K562 (cell line): ENCODE measurements around the gene F2. TPM values are rescaled to one million over a fixed set of nuclear protein-coding genes. Genes with fewer than 3 reads are reported as not detected.
A peak's percentile ranks its signal among the peaks of the same experiment; 100 is the strongest.

Experiments
- ATAC-seq: fragments of 200-7000 bp; cut with Tn5 transposase; 3 replicates; pipeline ENCODE4 v1.9.1; 2020; ENCODE audit warnings: moderate library complexity
- BruUV-seq: library from RNA; stranded (reverse); fragments of 400-500 nt; replicated peaks from 2 replicates; lab custom pipeline; 2021; lab: Mats Ljungman, UMichigan
- CTCF ChIA-PET: fragments of 300-600 bp; formaldehyde crosslinking; extraction: SDS; loops from one replicate; lab custom pipeline; 2021; ENCODE audit warnings: low intra/inter-chr PET ratio; lab: Yijun Ruan, JAX
- POLR2A ChIA-PET: fragments of 300-600, 350-650 bp; sonication (Branson Sonifier 250); formaldehyde crosslinking; extraction: SDS; loops from one replicate; lab custom pipeline; 2021; ENCODE audit warnings: antibody characterized with exemption, inconsistent platforms; lab: Yijun Ruan, JAX
- DNase-seq, 4 experiments: peaks; one replicate each; pipeline versions ENCODE4 v3.0.0 to v3.0.0-alpha.2; 2011 to 2018; ENCODE audit warnings: low spot score in 3 of 4, mixed read lengths in 3 of 4; ENCODE audit errors: extremely low read depth in 1 of 4
- FAIRE-seq: peaks from 2 replicates; lab custom pipeline; 2011; peaks lifted over from hg19 to GRCh38; lab: Jason Lieb, UNC
- H2AFZ ChIP-seq: 2 replicates; pipeline ENCODE4 v1.6.0; 2011; ENCODE audit warnings: low read depth, low read length, control low read depth, inconsistent platforms
- H3K27ac ChIP-seq: fragments of 200-600 bp; 3 replicates; pipeline ENCODE4 v1.8.0; 2011; ENCODE audit warnings: low read depth, mild to moderate bottlenecking, control low read depth, inconsistent platforms, low read length, moderate library complexity, mixed read lengths; ENCODE audit errors: extremely low read depth
- H3K27me3 ChIP-seq, 2 experiments: fragments of 300-600 bp in 1 of 2; 2 replicates in 1 of 2; 3 replicates in 1 of 2; pipeline versions ENCODE4 v1.6.0 to v1.8.0; 2011; ENCODE audit warnings: inconsistent platforms in 2 of 2, low read length in 2 of 2, mild to moderate bottlenecking in 1 of 2, mixed read lengths in 1 of 2, moderate library complexity in 1 of 2; ENCODE audit not compliant: control insufficient read depth in 2 of 2, insufficient read depth in 2 of 2
- H3K36me3 ChIP-seq: fragments of 300-600 bp; 3 replicates; pipeline ENCODE4 v1.8.0; 2011; ENCODE audit warnings: mild to moderate bottlenecking, low read length, inconsistent platforms; ENCODE audit not compliant: control insufficient read depth, insufficient read depth
- H3K4me1 ChIP-seq, 2 experiments: fragments of 200-600 bp in 1 of 2; replicated peaks in 1 of 2; 2 replicates in 1 of 2; 3 replicates in 1 of 2; pipeline versions ENCODE4 v1.5.1 to v1.8.0; 2011; ENCODE audit warnings: inconsistent platforms in 2 of 2, low read length in 2 of 2, mild to moderate bottlenecking in 1 of 2, mixed read lengths in 1 of 2, moderate library complexity in 1 of 2; ENCODE audit not compliant: control insufficient read depth in 2 of 2, insufficient read depth in 2 of 2
- H3K4me2 ChIP-seq: 2 replicates; pipeline ENCODE4 v1.6.1; 2011; ENCODE audit warnings: low read length, control low read depth, inconsistent platforms, mixed read lengths; ENCODE audit not compliant: insufficient read depth
- H3K4me3 ChIP-seq: fragments of 200-600 bp; sonication (generic), shearing (Covaris generic); 2 replicates; pipeline ENCODE4 v1.5.1; 2016; ENCODE audit warnings: control low read depth, inconsistent platforms
- H3K79me2 ChIP-seq: fragments of 200-600 bp; 3 replicates; pipeline ENCODE4 v1.8.0; 2011; ENCODE audit warnings: low read length, inconsistent platforms; ENCODE audit not compliant: control insufficient read depth, insufficient read depth
- H3K9ac ChIP-seq, 2 experiments: 2 replicates each; pipeline versions ENCODE4 v1.6.0 to v1.6.1; 2011; ENCODE audit warnings: low read depth in 2 of 2, low read length in 2 of 2, control low read depth in 1 of 2, inconsistent platforms in 1 of 2, mild to moderate bottlenecking in 1 of 2, mixed read lengths in 1 of 2; ENCODE audit not compliant: insufficient read depth in 1 of 2
- H3K9me1 ChIP-seq: one replicate; pipeline ENCODE4 v1.6.0; 2011; ENCODE audit warnings: inconsistent platforms, mild to moderate bottlenecking, low read length, moderate library complexity; ENCODE audit not compliant: control insufficient read depth, insufficient read depth
- H3K9me3 ChIP-seq: replicated peaks from 2 replicates; pipeline ENCODE4 v1.5.1; 2011; ENCODE audit warnings: low read depth, low read length, inconsistent platforms; ENCODE audit not compliant: control insufficient read depth, insufficient read depth
- H4K20me1 ChIP-seq: replicated peaks from 2 replicates; pipeline ENCODE4 v1.6.1; 2011; ENCODE audit warnings: low read length, inconsistent platforms, mixed read lengths; ENCODE audit not compliant: control insufficient read depth, insufficient read depth
- HBP1 ChIP-seq: fragments of 450-650 bp; formaldehyde crosslinking; IDR thresholded peaks from 2 replicates; pipeline ENCODE4 v1.4.0; 2022; ENCODE audit warnings: missing genetic modification characterization
- MED1 ChIP-seq: sonication (generic); formaldehyde crosslinking; IDR thresholded peaks from 2 replicates; pipeline ENCODE4 v1.8.1; 2023; ENCODE audit warnings: missing genetic modification reagents, borderline replicate concordance
- MYNN ChIP-seq, 2 experiments: sonication (generic); formaldehyde crosslinking in 1 of 2; IDR thresholded peaks; 2 replicates each; pipeline versions ENCODE4 v1.5.0 to v1.6.1; 2016 to 2020; ENCODE audit warnings: antibody characterized with exemption in 1 of 2, missing genetic modification reagents in 1 of 2
- POLR2A ChIP-seq: fragments of 450-650 bp; conservative IDR thresholded peaks from 2 replicates; pipeline ENCODE4 v1.6.1; 2016
- POLR2B ChIP-seq: fragments of 450-650 bp; IDR thresholded peaks from 2 replicates; pipeline ENCODE4 v1.6.1; 2018; ENCODE audit warnings: low read depth; ENCODE audit not compliant: partially characterized antibody
- SNRNP70 ChIP-seq: fragments of 200-400 bp; formaldehyde crosslinking; optimal IDR thresholded peaks from 2 replicates; pipeline ENCODE3; 2017; ENCODE audit warnings: low read depth, low read length
- SUPT5H ChIP-seq: fragments of 450-650 bp; IDR thresholded peaks from 2 replicates; pipeline ENCODE4 v1.6.1; 2016
- UBTF ChIP-seq, 2 experiments: IDR thresholded peaks; 2 replicates each; pipeline ENCODE4 v1.6.1; 2012; ENCODE audit warnings: improper control_type of control experiment in 2 of 2, low read depth in 2 of 2, low read length in 2 of 2, borderline replicate concordance in 1 of 2
- ZNF586 ChIP-seq: fragments of 450-650 bp; formaldehyde crosslinking; conservative IDR thresholded peaks from 2 replicates; pipeline ENCODE4 v1.4.0; 2020; ENCODE audit warnings: mild to moderate bottlenecking, moderate library complexity
- WGBS: fragments of 100-300 bp; shearing (Covaris generic); methylation state at CpG from one replicate; pipeline ENCODE4 v1.1.6; 2016; ENCODE audit warnings: low coverage, mixed read lengths; ENCODE audit not compliant: insufficient coverage; ENCODE audit errors: missing lambda C conversion rate; 5-methylcytosine and 5-hydroxymethylcytosine counted together
- in situ Hi-C: fragments of 300-500 bp; cut with MboI; formaldehyde crosslinking; loops from 4 replicates; pipeline ENCODE4 v1.15.0; 2018; ENCODE audit warnings: inconsistent platforms, mixed read lengths
- intact Hi-C: fragments of 100-400 bp; cut with micrococcal nuclease; formaldehyde crosslinking; loops from 2 replicates; pipeline ENCODE4 v1.14.2; 2022
- polyA plus RNA-seq, 8 experiments: library from polyadenylated mRNA; depleted of rRNA in 4 of 8; stranded (reverse) in 5 of 8; unstranded in 3 of 8; fragments of >200 nt; fragmentation: Nextera tagmentation in 2 of 8; fragmentation: Illumina TruSeq in 1 of 8; extraction: Ambion mirVana in 2 of 8; extraction: Trizol in 1 of 8; gene quantifications; 2 replicates each; pipeline versions ENCODE4 v1.2.1 to v1.2.3, GENCODE V29; 2011 to 2014; ENCODE audit warnings: inconsistent platforms in 1 of 8, missing spikeins in 1 of 8
- total RNA-seq, 7 experiments: library from RNA; depleted of rRNA in 6 of 7; stranded (reverse); fragments of >200 nt in 6 of 7; fragmentation: Illumina TruSeq in 2 of 7; extraction: Trizol in 2 of 7; gene quantifications; 2 replicates each; pipeline versions ENCODE4 v1.2.1 to v1.2.3, GENCODE V29; 2011 to 2021; ENCODE audit warnings: low replicate concordance in 1 of 7

The F2 gene
- total and polyA plus RNA-seq, 9 of the 15 experiments (the other 6 are each of a cell fraction or from before 2014, with no cell fraction given), result 0.16 TPM; not detected in 8

GRCh38 chr11:46738887-46739286, 19.9 kb downstream of the F2 start (continued):
- TF ChIP-seq ZNF586 (no peak), MYNN (IDR thresholded peaks at IDR 0.05) (0 out of 2 replicates have a peak, but pooled peaks have one; percentile 29), MYNN (CRISPR knock-in tag; IDR thresholded peaks at IDR 0.05) (no peak), SNRNP70 (no peak), HBP1 (no peak), POLR2A (0 out of 2 replicates have a peak, but pooled peaks have one; percentile 16), MED1 (CRISPR knock-in tag) (no peak)

- Histone ChIP-seq H3K4me3 (no peak overlapping the region), H2AFZ (no peak overlapping the region), H3K4me1 (no peaks in the 10 kb centered on the region; a peak in 1 of 5 replicates), H3K27me3 (no peaks in the 10 kb centered on the region), H3K36me3 (peaks cover 57% of the 10 kb centered on the region), H3K79me2 (no peaks in the 10 kb centered on the region), H3K27ac (no peak overlapping the region), H3K9me1 (no peaks in the 10 kb centered on the region), H4K20me1 (no peaks in the 10 kb centered on the region), H3K4me2 (no peak overlapping the region), H3K9ac (no peak overlapping the region), H3K9me3 (no peaks in the 10 kb centered on the region)
- TF ChIP-seq UBTF (IDR thresholded peaks at IDR 0.05; ENCODE audit: borderline replicate concordance in 1 of 2, low read depth in 2 of 2, low read length in 2 of 2) (no peak), POLR2B (peak; percentile 41), SUPT5H (0 out of 2 replicates have a peak, but pooled peaks have one; percentile 31)
- POLR2A ChIA-PET, result interaction anchor here (1.3 to 2.0 kb wide), 2 partner anchors 9 to 14 kb away, joined by 3 to 6 read pairs; no protein-coding TSS in a partner anchor
- 77% methylated on average over 11 of the region's 12 CpGs for WGBS
- DNase-seq (no peak), ATAC-seq (no peak; the same call in 2 of the 3 replicates), FAIRE-seq (no peak)
- intact Hi-C loops (no loop called here), in situ Hi-C loops (loop anchor here (10.0 kb wide), 1 partner anchor 393 kb away; no protein-coding TSS in a partner anchor)
- CTCF ChIA-PET, result no interaction called here
- no TSS peak for BruUV-seq
Measured at GRCh38 chr11:46741600-46742484, 22.8 kb downstream of the F2 start.
